NOMO-1 treated with DMSO at 0.1 percent for 48 hours (cell line): ENCODE measurements around the gene FOXK1.

Experiments
- DNase-seq: peaks from one replicate; lab custom pipeline; 2025; ENCODE audit not compliant: unreplicated experiment; lab: John Stamatoyannopoulos, UW

FOXK1 gene

DNA sequence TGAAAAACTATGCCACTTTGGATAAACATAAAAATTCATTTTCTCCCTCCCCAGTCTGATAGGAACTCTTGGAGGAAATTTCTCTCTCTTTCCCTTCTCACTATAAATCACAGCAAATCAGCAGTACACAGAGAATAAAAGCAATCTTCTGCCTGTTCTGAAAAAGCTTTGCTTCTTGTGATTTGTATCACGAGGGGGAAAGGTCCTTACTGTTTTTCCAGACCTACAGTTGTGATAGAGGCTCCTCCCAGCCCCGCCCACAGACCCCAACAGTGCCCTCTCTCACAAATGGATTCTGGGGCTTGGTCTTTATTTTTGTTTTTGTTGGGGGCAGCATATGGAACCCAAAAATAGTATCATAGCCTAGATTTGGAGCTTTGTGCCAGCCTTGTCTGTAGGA is 12.2 kb downstream of the FOXK1 start:
- no peak for DNase-seq

DNA sequence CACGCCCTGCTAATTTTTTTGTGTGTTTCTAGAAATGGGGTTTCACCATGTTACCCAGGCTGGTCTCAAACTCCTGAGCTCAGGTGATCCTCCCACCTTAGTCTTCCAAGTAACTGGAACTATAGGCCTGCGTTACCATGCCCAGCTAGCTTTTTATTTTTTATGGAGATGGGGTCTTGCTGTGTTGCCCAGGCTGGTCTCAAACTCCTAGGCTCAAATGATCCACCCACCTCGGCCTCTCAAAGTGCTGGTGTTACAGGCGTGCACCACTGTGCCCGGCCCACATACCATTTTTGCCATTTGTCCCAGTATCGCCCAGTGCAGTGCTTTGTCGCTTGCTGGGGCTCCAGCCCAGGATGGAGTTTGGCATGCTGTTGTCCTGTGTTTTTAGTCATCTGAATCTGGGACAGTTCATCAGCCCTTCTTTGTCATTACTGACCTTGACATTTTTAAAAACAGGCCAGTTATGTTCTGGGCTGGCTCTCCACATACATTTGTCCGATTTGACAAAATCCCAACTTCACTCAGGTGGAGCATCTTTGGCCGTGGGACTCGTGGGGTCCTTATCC is 16.7 kb downstream of the FOXK1 start:
- no peak for DNase-seq

DNA sequence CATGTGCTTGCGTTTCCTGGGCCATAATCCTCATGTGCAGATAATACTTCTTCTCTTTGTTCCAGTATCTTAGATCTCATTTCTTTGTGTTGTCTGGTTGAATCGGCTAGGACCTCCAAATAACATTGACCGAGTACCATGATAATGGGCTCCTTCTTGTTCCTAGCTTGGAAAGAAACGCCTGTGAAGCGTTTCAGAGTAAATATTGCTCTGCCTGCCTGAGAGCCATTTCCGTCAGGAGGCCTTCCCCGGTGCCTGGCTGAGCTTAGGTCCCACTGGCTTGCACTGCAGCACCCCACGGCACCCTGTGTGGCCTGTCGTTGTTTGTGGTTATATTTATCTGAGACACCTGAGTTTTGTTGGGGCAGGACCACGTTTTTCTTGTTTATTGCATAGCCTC is 17.7 kb downstream of the FOXK1 start:
- no peak for DNase-seq

DNA sequence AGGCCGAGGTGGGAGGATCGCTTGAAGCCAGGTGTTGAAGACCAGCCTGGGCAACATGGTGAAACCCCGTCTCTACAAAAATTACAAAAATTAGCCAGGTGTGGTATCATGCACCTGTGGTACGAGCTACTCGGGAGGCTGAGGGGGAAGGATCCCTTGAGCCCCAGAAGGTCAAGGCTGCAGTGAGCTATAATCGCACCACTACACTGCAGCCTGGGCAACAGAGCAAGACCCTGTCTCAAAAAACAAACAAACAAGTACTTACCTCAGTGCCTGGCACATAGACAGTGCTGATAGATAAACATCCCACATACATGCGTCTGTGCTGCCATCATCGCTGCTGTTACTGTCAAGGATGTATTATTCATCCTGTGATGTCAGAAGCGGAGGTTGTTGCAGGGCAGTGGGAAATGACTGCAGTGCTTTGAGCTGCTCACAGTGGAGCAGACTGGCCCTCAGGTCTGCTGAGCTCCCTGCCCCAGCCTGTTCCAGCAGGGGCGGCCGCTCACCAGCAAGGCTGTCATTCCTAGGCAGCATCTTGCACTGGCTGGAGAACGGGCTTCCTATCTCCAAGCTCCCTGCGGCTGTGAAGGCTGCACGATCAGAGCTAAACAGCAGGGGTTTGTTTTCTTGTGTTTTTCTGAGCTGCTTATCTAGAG is 18.6 kb downstream of the FOXK1 start:
- no peak for DNase-seq

DNA sequence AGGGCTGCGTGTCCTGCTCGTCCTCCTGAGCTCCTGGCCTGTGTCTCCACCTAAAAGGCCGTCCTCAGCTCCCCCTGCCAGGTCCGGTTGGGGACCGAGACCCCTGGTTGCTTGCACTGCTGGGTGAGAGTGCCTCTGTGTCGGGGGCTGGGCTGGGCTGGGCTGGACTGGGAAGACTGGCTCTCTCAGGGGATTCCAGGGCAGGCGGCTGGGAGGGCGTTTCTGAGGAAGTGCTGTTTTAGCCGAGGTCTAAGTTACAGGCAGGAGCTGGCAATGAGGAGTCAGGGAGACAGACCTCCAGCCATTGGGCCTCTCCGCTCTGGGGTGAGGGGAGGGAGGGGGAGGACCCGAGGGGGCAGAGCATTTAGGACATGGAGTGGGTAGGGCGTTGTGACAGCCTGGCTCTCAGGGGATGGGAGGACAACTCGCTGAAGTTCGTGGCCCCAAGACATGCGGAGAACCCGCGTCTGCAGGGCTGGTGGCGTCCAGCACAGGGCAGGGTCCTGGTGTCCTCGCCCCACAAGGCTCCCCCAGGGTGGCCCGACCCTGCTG is 20.9 kb downstream of the FOXK1 start:
- no peak for DNase-seq

DNA sequence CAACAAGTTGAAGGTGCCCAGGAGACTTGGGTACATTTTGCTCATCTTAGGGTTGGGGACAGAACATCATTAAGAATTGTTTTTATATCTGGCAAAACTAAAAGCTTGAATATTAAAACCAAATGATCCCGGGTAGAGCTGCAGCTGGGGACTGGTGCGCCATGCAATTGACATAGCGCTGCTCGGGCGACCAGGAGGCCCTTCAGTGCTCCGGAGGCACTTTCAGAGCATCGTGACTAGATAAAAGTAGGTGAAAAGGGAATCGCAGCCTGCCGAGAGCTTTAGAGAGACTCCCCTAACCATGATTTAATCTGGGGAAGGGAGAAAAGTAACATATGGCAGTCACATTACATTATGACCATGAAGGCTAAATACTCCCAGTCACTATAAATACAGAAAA is 21.4 kb downstream of the FOXK1 start:
- no peak for DNase-seq

DNA sequence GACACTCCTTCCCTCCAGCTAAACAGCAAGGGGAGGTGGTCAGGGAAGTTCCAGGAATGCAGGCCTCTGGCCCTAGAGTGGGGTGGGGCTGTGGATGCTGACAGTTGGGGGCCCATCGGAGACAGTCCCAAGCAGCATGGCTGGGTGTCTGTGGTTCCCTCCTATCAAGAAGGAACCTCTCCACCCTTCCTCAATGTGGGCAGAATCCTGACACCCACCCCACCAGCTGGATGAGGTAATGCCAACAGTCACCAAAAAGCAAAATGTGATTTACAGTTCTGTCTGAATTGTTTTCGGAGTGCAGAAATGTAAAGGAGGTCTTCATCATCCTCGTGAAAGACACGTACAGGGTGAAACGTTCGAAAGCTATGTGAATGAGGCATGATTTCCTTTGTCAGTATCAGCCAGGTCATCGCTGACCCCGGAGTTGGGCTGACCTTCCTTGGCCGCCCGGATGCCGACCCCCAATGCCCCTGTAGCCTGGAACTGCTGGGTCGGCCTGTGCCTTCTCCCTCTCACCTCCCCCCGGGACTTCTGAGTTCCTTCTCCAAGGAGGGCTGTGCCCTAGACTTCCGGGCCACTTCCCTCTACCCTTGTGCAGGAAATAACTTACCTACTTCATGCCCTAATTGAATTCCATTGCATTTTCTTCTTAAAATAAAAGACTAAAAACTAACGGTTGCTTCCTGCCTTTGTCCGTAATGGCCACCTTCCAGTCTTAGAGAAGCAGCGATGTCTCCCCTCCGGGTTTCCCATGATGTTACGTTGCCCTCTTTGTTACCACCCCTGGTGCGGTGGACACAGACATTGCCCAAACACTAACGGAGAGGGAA is 24.5 kb downstream of the FOXK1 start:
- DNase-seq: no peak

DNA sequence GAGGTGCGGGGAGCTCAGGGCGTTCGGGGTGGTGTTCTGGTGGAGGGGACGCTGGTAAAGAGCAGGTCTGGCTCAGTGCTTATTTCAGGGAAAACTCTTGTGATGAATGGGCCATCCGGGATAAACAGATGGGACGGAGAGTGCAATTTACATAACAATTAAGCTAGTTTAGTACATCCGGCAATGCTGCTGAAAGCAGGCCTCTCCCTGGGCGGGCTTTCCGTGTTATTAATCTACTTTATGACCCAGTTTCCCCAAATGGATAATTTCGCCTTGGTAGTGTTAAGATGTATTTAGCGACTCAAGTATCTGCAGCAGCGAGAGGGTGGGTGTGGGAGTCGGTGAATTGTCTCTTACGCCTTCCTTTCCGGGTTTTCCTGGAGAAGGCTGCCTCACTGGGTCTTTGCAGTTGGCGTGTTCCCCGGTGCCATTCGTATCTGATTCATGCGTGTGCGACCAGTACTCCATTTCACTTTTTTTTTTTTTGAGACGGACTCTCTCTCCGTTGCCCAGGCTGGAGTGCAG is 25.2 kb downstream of the FOXK1 start:
- no peak for DNase-seq

DNA sequence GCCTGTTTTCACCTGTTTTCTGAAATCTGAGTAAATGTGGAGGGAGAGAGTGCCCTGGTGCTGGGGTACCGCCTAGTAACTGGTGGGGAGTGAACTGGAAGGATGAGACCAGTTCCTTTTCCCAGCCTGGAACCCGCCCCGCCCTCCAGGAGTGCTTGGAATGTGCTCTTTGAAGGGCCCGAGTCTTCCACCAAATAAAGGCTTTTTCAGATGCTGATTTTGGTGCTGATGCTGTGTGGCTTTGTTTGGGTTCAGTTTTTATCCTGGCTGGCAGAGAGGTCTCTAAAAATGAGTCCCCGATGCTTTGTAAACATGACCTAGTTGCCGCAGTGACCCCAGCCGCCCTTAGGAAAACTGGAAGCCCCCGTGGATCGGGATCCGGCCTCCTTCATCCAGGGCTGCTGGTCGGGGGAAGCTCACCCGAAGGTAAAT is 25.9 kb downstream of the FOXK1 start:
- DNase-seq: no peak

DNA sequence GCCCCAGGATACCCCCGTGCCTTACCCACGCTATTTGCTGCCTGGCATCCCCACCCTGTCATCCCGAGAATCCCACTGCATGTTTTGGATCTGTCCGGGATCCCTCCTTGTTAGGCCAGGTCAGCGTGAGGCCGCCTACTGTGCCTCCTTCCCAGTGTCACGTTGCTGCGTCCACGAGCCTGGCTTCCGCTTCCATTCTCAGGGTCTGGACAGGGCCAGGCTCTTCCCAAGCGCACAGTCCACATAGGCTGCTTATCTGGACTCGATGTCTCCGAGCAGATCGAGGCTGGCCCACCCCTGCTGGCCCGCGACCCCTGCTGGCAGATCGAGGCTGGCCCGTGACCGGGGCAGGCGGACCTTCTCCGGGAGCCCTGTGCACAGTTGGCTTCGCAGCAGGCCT is 27.1 kb downstream of the FOXK1 start:
- DNase-seq: no peak

DNA sequence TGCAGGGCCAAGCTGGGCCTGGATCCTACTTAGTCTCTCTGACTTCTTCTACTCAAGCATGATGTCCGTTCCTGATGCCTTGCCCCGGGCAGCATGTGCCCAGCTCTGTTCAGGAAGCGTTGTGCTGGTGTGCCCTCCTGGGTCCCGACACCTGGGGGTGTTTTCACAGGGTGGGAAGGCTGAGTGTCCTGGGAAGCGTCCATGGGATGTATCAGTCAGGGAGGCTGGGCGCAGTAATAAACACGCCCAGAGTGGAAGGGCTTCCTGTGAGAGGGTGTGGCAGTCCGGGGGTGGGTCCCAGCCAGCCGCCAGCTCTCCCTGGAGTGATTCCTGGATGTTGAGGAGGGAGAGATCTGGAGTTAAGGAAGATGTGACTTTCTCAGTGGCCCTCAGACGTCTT is 29.0 kb downstream of the FOXK1 start:
- no peak for DNase-seq

DNA sequence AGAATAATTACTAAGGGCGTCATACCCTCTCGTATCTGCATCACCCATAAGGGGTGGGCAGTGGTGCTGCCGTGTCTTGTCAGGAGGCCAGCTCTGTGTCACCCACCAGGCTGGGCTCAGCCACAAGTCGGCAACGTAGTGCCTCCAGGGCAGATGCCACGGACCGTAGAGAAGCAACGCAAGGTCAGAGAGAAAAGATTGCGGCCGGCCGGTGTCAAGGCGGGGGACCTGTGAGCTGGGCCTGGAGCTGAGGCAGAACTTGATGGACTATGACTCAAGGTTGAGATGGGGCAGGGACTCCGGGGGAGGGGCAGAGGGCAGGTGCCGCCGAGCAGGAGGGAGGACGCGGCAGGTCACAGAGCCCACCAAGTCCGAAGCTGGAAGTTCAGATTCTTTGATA is 29.5 kb downstream of the FOXK1 start:
- DNase-seq: no peak

DNA sequence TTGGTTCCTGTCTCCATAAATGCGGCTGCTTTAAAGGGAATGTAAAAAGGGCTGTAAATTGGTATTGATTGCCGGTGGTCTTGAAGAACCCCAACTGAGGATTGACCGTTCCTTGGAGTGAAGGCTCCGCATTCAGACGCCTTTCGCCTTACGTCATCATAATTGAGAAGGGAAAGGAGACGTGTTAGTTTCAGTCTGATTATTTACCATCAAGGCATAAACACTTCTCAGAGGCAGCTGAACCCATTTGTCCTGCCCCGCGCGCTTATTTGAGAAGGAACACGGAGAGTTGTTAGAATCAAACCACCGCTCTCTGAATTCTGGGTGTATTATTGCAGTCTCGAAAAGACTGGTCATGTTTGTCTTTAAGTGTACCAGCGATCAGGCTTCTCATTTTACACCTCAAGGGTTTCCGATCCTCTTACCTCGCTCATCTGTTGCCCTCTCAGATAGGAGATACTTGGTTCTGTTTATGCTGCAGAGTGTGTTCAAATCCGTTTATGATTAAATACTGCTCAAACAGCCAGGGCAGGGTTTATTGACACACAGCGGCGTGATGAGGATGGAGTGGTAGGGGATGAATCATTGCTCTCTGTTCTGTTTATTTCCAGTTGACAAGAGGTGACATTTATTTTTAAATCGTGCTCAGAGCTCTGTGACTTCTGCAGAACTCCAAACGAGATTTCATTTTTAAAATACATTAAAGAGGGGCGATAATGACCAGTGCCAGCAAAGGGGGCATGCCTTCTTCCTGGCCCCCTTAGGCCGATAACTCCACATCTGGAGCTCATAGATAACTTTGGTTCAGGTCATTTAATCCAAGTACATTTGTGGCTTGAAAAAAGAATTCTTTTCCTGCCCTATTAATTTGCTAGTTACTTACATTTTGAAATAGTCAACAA is 30.4 kb downstream of the FOXK1 start:
- DNase-seq: peak; percentile 69

DNA sequence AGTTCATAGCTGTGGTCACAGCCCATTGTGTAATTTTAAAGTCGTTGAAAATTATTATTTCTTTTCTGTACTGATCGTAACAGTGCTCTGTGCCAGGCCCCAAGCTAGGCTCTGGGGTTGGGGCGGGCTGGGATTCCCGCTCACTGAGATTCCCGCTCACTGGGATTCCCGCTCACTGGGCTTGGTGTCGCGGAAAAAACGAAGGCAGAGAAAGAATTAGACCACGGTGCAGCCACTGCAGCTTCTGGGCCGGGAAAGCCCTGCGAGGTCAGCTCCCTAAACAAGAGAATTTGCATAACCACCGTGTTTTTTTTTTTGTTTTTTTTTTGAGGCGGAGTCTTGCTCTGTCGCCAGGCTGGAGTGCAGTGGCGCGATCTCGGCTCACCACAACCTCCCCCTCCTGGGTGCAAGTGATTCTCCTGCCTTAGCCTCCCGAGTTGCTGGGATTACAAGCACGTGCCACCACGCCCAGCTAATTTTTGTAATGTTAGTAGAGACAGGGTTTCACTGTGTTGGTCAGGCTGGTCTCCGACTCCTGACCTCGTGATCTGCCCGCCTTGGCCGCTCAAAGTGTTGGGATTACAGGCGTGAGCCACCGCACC is 31.2 kb downstream of the FOXK1 start:
- peak; percentile 35 for DNase-seq

DNA sequence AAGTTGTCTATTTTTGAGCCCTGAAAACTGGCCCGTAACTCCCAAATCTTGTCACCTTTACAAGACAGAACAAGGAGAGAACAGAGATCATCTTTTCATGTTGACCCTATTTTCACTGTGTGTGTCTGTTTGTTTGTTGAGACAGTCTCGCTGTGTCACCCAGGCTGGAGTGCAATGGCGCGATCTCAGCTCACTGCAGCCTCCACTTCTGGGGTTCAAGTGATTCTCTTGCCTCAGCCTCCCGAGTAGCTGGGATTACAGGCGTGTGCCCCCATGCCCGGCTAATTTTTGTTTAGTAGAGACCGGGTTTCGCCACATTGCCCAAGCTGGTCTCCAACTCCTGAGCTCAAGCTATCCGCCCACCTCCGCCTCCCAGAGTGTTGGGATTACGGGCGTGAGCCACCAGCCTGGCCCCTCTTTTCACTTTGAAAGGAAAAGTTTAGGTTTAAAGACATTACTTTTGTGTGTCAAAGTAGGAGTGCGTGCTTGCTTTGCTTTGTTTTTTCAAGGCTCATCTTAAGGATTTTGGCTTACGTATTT is 32.1 kb downstream of the FOXK1 start:
- no peak for DNase-seq

DNA sequence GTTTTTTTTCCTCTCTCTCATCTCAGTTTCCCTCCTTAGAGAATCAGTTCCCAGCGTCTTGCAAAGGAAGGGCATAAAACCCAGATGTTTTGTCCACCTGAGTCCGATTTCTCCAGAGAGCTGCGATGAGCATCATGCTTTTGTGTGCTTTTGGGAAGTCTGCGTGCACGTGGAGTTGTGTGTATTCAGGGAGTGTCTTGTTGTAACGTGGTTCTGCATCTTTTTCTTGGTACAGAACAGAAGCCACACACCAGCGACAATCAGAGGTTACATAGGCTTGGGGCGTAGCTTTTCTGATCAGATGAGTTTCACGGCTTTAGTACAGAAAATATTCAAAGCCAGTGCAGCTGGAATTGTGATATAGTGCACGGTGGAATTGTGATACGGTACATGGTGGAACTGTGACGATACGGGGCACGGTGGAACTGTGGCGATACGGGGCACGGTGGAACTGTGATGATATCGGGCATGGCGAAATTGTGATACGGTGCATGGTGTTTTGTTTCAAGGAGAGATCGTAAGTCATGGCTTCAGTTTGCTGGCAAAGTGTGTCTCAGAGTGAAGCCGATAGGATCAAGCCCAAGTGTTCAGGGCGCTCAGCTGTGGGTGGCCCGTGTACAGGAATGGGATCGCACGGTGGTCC is 32.8 kb downstream of the FOXK1 start:
- DNase-seq: peak; percentile 37

DNA sequence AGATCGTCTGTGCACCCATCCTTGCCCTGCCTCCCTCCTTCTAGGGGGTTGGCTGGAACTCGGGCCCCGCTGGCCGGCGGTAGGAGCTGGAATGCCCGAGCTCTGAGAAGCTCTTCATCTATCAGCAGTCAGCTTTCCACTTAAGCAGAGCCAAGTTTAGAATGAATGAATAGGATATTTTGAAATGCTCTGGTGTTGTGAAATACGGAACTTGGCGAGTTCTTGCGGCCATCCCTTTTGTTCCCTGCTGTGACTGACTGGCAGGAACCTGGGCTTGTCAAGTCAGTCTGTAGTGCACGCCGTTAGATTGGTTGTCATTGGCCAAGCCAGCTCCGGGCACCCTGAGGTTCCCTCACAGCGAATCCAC is 33.3 kb downstream of the FOXK1 start:
- peak; percentile 92 for DNase-seq

DNA sequence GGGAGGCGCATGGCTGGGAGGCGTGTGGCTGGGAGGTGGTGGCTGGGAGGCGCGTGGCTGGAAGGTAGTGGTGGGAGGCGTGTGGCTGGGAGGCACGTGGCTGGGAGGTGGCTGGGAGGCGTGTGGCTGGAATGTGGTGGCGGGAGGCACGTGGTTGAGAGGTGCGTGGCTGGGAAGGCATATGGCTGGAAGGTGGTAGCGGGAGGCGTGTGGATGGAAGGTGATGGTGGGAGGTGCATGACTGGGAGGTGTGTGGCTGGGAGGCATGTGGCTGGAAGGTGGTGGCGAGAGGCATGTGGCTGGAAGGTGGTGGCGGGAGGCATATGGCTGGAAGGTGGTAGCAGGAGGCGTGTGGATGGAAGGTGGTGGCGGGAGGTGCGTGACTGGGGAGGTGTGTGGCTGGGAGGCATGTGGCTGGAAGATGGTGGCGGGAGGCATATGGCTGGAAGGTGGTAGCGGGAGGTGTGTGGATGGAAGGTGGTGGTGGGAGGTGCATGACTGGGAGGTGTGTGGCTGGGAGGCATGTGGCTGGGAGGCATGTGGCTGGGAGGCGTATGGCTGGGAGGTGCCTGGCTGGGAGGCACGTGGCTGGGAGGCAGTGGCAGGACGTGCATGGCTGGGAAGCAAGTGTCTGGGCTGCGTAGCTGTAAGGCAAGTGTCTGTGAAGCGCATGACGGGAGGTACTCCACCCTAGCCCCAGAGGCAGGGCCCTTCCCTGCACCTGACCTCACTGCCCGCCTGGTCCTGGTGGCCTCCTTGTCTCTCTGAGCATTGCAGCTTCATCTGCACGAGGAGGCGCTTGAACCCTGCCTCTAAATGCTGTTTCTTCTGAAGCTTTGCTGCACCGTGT is 35.1 kb downstream of the FOXK1 start:
- no peak for DNase-seq

DNA sequence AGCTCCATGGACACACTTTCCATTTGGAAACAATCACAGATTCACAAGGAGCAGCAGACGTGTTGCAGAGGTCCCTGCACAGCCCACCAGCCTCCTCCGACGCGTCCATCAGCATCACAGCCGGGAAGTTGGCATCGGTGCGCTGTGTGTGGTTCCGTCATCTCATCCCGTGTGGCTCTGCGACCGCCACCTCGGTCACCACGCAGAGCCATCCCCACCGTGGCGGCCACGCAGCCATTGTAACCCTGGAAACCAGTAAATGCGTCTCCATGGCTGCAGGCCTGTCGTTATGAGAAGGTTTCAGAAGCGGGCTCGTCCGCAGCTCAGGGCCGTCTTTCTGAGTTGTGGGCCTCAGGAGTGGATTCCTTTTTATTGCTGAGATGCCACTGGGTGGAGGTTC is 36.0 kb downstream of the FOXK1 start:
- DNase-seq: no peak
